HG02623 (cell line): ENCODE measurements around the gene TNS3.

ENCODE experiments used
- ATAC-seq: cut with Tn5 transposase; IDR thresholded peaks from one replicate; pipeline ENCODE4 v1.9.1; 2021; ENCODE audit warnings: moderate library complexity; ENCODE audit not compliant: unreplicated experiment

Gene TNS3

GRCh38 chr7:47322731-47323130 is 259.2 kb downstream of the TNS3 start:
- no peak for ATAC-seq

- no peak for ATAC-seq
Measured at GRCh38 chr7:47320296-47320695, 261.6 kb downstream of the TNS3 start.

- ATAC-seq, result peak; percentile 80
Measured at GRCh38 chr7:47318395-47319182, 263.3 kb downstream of the TNS3 start.

DNA sequence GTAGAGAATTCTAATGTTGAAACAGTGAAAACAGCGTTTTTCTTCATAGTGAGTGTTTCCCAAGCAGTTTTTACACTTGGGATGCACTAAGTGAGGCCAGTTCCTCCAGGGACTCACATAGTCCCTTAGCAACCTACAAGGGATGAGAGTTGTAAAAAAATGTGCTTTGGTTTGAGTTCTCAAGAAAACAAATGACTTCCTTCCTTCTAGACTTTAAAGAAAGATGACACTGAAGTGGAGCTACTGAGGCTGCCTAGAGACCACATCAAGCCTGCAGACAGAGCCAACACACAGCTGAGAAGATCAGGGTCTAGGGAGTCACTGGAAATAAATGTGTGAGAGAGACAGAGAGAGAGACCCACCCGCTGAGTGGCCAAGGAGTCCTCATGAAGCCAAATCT is 264.4 kb downstream of the TNS3 start:
- no peak for ATAC-seq

- ATAC-seq, result no peak
Measured at GRCh38 chr7:47314728-47315607, 266.9 kb downstream of the TNS3 start.

DNA sequence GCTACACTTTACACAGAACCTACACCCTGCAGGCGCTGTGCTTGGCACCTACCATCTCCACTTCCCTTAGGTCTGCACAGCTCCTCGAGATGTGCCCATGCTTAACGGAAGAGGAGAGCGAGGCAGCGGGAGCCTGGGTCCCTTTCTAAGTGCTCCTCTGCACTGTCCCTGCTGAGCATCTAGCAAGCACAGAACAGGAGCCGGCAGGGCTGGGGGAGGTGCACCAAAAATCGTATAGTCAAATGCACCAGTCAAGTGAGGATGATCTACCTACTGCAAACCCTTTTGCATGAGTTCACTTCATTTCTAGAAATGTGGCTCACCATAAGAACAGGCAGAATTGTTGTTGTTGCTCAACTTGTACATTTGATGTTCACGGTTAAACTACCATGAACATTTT is 267.7 kb downstream of the TNS3 start:
- no peak for ATAC-seq

DNA sequence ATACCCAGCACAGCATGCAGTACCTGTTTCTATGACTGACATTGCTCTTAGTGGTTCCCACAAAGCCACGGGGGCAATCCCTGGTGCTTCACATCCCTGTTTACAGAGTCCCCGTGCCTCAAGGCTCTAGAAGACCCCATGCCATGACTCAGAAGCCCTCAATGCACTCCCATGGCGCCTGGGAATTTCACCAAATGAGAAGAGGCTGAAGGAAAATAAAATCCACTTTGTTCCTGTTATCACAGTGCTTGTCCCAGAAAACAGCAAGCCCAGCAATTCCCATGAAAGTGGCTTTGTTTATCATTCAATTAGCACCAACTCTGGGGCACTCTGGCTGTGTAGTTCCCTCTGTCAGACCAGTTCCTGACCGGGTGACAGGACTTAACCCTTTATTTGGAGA is 268.3 kb downstream of the TNS3 start:
- ATAC-seq, result no peak

DNA sequence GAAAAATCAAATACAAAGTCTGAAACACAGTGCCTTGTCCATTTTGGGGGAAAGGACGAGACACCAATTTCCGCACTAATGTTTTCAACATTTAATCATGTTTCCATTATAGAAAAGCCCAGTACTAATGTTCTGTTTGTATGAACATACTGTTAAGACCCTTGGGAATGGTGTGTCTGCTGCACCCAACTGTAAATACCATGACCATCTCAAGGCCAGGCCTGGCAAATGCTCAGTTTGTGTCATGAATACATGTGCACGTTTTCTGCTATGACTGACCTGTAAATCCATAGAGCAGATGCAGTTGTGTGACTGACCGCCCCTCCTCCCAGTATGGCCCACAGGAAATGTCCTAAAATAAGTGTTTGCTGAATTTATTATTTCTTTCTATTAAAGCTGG is 270.0 kb downstream of the TNS3 start:
- no peak for ATAC-seq

GRCh38 chr7:47310020-47310419 is 271.9 kb downstream of the TNS3 start:
- ATAC-seq, result no peak

- no peak for ATAC-seq
Measured at GRCh38 chr7:47308808-47309207, 273.1 kb downstream of the TNS3 start.

GRCh38 chr7:47307311-47307710 is 274.6 kb downstream of the TNS3 start:
- no peak for ATAC-seq

GRCh38 chr7:47304727-47305719 is 276.9 kb downstream of the TNS3 start:
- ATAC-seq, result no peak

DNA sequence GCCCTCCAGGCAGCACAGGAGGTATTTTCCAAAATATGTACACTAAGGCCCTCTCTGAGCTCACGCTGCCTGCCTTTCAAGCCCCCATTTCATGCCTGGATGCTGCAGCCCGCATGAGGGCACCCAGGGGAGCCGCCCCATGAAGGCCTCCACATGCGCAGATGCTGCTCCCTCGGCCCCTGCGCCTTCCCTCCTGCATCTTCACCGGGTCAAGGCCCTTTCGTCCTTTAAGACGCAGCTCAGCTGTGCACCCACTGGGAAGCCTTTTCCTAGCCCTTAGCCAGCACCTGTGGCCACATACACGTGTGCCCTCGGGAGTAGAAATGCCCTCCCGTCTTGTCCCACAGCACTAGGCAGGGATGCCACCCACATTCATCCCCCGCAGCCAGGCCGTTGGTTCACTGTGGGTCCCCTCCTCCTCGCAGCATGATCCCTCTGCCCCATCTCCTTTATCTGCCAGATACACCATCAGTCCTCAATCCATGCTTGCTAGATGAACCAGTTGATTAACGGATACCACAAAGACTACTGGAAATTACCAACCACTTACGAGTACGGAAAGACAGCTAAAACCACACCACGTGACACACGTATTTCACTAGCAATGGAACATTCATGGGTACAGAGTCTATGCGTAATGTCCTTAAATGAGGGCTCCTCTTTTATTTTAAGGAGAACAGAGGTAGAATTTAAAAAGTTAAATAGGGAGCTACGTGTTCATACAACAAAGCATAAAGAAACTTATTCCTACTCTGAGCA is 278.0 kb downstream of the TNS3 start:
- ATAC-seq, result no peak

DNA sequence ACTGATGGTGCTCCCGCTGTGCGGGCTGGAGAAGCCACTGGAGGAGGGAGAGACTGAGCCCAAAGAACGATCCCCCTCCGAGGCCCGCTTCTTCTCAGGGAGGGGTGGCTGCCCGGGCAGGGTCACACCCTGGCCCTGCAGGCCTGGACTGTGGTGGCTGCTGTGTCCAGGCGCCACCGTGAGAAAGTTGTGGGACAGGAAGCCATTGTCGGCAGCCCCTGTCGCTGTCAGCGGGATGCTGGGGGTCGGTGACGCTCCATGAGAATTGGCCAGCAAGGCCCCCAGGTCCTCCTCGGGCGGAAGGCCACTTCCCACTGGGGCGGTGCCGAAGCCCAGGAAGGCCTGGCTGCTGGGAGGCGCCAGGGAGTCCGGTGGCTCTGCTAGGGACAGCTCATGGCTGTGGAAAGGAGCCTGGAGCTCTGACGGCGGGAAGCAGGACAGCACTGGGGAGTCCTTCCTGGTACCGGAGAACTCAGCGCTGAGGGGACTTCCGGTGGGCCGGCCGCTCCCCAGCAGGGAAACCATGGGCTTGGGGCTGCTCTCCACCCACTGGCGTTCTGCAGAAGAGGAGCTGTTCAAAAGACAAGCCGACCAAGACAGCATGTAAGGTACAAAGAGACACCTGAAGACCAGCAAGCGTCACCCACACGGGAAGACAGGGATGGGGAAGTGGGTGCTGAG is 278.8 kb downstream of the TNS3 start:
- no peak for ATAC-seq

- ATAC-seq, result no peak
Measured at GRCh38 chr7:47302560-47302959, 279.4 kb downstream of the TNS3 start.

GRCh38 chr7:47301657-47302295 is 280.1 kb downstream of the TNS3 start:
- ATAC-seq, result no peak

DNA sequence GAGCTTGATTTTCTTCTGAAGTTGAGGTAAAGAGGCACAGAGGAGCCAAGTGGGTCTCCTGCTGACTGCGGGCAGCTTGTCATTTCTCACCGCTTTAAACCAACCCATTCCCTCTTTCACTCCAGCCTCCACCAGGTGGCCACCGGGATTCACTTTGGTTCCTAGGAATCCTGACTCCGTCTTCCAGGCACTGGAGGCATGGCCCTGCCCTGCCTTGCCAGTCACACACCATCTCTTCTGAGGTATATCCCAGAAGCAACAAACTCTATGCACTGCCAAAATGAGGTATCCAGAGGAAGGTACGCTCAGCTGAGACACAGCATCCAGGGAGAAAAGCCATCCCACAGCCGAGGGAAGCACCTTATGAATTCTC is 280.8 kb downstream of the TNS3 start:
- ATAC-seq, result no peak

DNA sequence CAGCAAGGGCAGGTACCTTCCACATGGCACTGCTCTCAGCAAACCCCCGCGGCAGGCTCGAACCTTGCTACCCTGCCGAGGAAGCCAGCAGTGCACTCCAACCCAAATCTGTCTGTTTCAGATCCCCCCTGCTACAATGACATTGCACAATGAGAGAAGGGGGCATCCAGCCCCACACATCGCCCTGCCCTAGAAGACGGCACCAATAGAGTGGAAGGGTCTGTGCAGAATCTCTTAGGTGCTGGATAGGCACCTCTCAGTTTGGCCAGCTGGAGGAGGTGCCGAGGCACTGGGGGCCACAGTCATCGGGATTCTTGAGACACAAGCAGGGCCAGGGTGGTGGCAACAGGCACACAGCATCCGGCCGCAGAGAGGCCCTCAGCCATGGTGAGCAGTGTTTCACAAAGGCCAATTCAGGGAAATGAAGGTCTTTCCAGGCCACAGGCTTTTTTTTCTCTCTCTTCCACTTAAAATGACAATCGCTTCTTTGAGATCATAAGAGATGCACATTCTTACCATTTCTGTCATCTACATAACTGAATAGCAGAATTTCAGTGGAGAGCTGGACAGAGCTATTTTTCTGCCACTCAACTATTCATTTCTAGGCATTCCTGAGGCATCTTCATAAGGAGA is 281.3 kb downstream of the TNS3 start:
- no peak for ATAC-seq

DNA sequence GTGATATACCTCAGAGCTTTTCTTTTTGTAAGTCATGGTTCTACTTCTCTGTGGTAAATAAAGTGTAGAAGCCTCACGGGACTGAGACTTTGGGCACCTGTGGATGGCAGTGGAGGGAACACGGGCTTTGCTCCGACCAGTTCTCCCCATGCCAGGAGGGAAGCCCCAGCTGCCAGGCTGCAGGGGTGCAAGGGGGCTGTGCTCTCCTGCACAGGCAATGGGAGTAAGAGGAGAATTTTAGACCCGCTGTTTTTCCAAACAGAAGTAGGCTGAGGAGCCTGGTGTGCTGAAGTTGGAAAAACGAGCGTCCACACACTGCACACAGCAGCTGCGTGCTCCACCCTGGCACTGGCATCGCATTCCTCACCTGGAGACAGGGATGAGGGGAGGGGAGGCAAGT is 282.4 kb downstream of the TNS3 start:
- no peak for ATAC-seq
